DND-41 (cell line): ENCODE data around the gene MLNR.

Source experiments
- ATAC-seq: fragments of 200-7000 bp; cut with Tn5 transposase; 3 replicates; pipeline ENCODE4 v1.9.1; 2021; ENCODE audit warnings: low read depth; ENCODE audit not compliant: insufficient read depth
- DNase-seq: peaks from one replicate; pipeline ENCODE4 v3.0.0-alpha.2; 2020
- H2AFZ ChIP-seq: 2 replicates; pipeline ENCODE4 v1.6.0; 2012; ENCODE audit warnings: low read depth, low read length
- H3K27ac ChIP-seq: 2 replicates; pipeline ENCODE4 v1.5.1; 2012; ENCODE audit warnings: low read length, inconsistent platforms
- H3K27me3 ChIP-seq: fragments of 200-600 bp; sonication (generic); 2 replicates; pipeline ENCODE4 v1.6.0; 2012; ENCODE audit warnings: low read length, mild to moderate bottlenecking, inconsistent platforms; ENCODE audit not compliant: insufficient read depth, poor library complexity
- H3K36me3 ChIP-seq: 2 replicates; pipeline ENCODE4 v1.5.1; 2012; ENCODE audit warnings: low read length, inconsistent platforms; ENCODE audit not compliant: insufficient read depth
- H3K4me1 ChIP-seq: 2 replicates; pipeline ENCODE4 v1.5.1; 2012; ENCODE audit warnings: mild to moderate bottlenecking, low read length; ENCODE audit not compliant: insufficient read depth
- H3K4me2 ChIP-seq: 2 replicates; pipeline ENCODE4 v1.6.0; 2012; ENCODE audit warnings: mild to moderate bottlenecking, moderate library complexity, low read length, inconsistent platforms; ENCODE audit not compliant: insufficient read depth
- H3K4me3 ChIP-seq, 2 experiments: fragments of 200-600 bp in 1 of 2; shearing (Covaris generic) in 1 of 2; 2 replicates each; pipeline ENCODE4 v1.5.1; 2012 to 2016; ENCODE audit warnings: inconsistent platforms in 2 of 2, low read length in 2 of 2, mild to moderate bottlenecking in 2 of 2, low read depth in 1 of 2, moderate library complexity in 1 of 2
- H3K79me2 ChIP-seq: 2 replicates; pipeline ENCODE4 v1.6.0; 2012; ENCODE audit warnings: low read length, inconsistent platforms; ENCODE audit not compliant: insufficient read depth
- H3K9ac ChIP-seq: 2 replicates; pipeline ENCODE4 v1.6.0; 2012; ENCODE audit warnings: low read depth, mild to moderate bottlenecking, inconsistent platforms, low read length, moderate library complexity
- H3K9me3 ChIP-seq: 2 replicates; pipeline ENCODE4 v1.5.1; 2012; ENCODE audit warnings: low read length, moderate library complexity, mild to moderate bottlenecking, inconsistent platforms; ENCODE audit not compliant: insufficient read depth, severe bottlenecking
- H4K20me1 ChIP-seq: 2 replicates; pipeline ENCODE4 v1.6.0; 2012; ENCODE audit warnings: low read length; ENCODE audit not compliant: insufficient read depth
- CTCF ChIP-seq: IDR thresholded peaks from 2 replicates; pipeline ENCODE4 v1.5.1; 2012; ENCODE audit warnings: borderline replicate concordance, low read length, moderate library complexity, mild to moderate bottlenecking; ENCODE audit not compliant: poor library complexity, severe bottlenecking; ENCODE audit errors: extremely low read depth
- EZH2 ChIP-seq: IDR thresholded peaks from 3 replicates; pipeline ENCODE4 v1.6.1; 2012; ENCODE audit warnings: borderline replicate concordance, low read depth, mild to moderate bottlenecking, moderate library complexity, low read length, inconsistent platforms; ENCODE audit not compliant: severe bottlenecking

The MLNR gene

GRCh38 chr13:49220856-49221589, 885 bp downstream of the MLNR start:
- Histone ChIP-seq H3K9me3 (no peaks in the 10 kb centered on the region), H2AFZ (no peak overlapping the region), H3K9ac (no peak overlapping the region), H3K27me3 (no peaks in the 10 kb centered on the region), H3K4me3 (no peak overlapping the region), H3K4me2 (no peak overlapping the region), H4K20me1 (no peaks in the 10 kb centered on the region), H3K79me2 (no peaks in the 10 kb centered on the region), H3K27ac (no peak overlapping the region), H3K36me3 (no peaks in the 10 kb centered on the region), H3K4me1 (peaks cover 12% of the 10 kb centered on the region)
- TF ChIP-seq EZH2 (no peak), CTCF (no peak)
- DNase-seq (no peak), ATAC-seq (no peak)

DNA sequence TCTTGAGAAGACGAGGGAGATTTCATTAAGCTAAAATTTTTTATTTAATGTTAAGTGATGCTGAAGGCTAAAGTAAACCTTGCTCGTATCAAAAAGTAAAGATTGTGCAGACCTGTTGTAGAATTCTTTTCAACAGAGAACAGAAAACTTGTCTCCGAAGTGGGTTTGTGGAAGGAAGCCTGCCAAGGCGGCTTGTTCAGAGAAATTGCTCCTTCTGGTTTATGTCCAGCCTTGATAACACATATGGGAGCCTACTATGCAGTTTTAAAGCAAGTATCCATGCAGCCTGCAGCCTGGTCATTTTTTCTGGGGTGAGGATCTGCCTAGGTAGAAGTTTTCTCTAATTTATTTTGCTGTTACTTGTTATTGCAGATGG, 1.4 kb downstream of the MLNR start:
- no peaks in the 10 kb centered on the region for H3K79me2 ChIP-seq
- no peak overlapping the region for H3K4me2 ChIP-seq
- H3K4me3 ChIP-seq = no peak overlapping the region
- no peaks in the 10 kb centered on the region for H3K9me3 ChIP-seq
- H4K20me1 ChIP-seq = no peaks in the 10 kb centered on the region
- no peak overlapping the region for H3K27ac ChIP-seq
- H3K9ac ChIP-seq = no peak overlapping the region
- no peak for TF ChIP-seq CTCF
- TF ChIP-seq EZH2 = no peak
- peaks cover 10% of the 10 kb centered on the region for H3K4me1 ChIP-seq
- DNase-seq = no peak
- no peak overlapping the region for H2AFZ ChIP-seq
- ATAC-seq = no peak
- no peaks in the 10 kb centered on the region for H3K36me3 ChIP-seq
- H3K27me3 ChIP-seq = no peaks in the 10 kb centered on the region

GRCh38 chr13:49225223-49226042, 5.3 kb downstream of the MLNR start:
- TF ChIP-seq CTCF (no peak), EZH2 (no peak)
- no peak overlapping the region for H3K27ac ChIP-seq
- ATAC-seq (no peak), DNase-seq (no peak)
- no peaks in the 10 kb centered on the region for H3K9me3 ChIP-seq
- H3K4me3 ChIP-seq = no peak overlapping the region
- H3K79me2 ChIP-seq = no peaks in the 10 kb centered on the region
- H3K4me2 ChIP-seq = no peak overlapping the region
- no peaks in the 10 kb centered on the region for H3K4me1 ChIP-seq
- H3K36me3 ChIP-seq = no peaks in the 10 kb centered on the region
- no peak overlapping the region for H2AFZ ChIP-seq
- no peaks in the 10 kb centered on the region for H4K20me1 ChIP-seq
- no peak overlapping the region for H3K9ac ChIP-seq
- H3K27me3 ChIP-seq = no peaks in the 10 kb centered on the region
